Activated naive CD4-positive, alpha-beta T cell treated with anti-CD3 and anti-CD28 coated beads for 36 hours (primary cell): ENCODE results near the gene SLC5A11. TPM values are rescaled to one million over a fixed set of nuclear protein-coding genes. Genes with fewer than 3 reads are reported as not detected.
"Not testable (repeated sequence)": the region's sequence is repeated elsewhere in the genome, so short reads cannot be mapped to it uniquely, and the experiment has no call there.

ENCODE experiments used
- CTCF ChIA-PET: fragments of 350-600 bp; sonication (Branson Sonifier 250); formaldehyde crosslinking; loops from one replicate; lab custom pipeline; 2021; ENCODE audit warnings: antibody characterized with exemption; lab: Charles Lee
- DNase-seq: peaks from one replicate; pipeline ENCODE4 v3.0.0-alpha.2; 2020
- H3K27ac Mint-ChIP-seq: one replicate; pipeline ENCODE4 v1.8.0; 2021; ENCODE audit warnings: mild to moderate bottlenecking, mixed read lengths
- H3K27me3 Mint-ChIP-seq: one replicate; pipeline ENCODE4 v1.8.0; 2021; ENCODE audit warnings: low read depth, mixed read lengths
- H3K36me3 Mint-ChIP-seq: one replicate; pipeline ENCODE4 v1.8.0; 2021; ENCODE audit warnings: low read depth, mixed read lengths
- H3K4me1 Mint-ChIP-seq: one replicate; pipeline ENCODE4 v1.8.0; 2021; ENCODE audit warnings: low read depth, mixed read lengths
- H3K4me3 Mint-ChIP-seq: one replicate; pipeline ENCODE4 v1.8.0; 2021; ENCODE audit warnings: mild to moderate bottlenecking, moderate library complexity, mixed read lengths
- H3K9me3 Mint-ChIP-seq: one replicate; pipeline ENCODE4 v1.8.0; 2021; ENCODE audit warnings: mixed read lengths
- intact Hi-C: fragments of 100-400 bp; cut with micrococcal nuclease; formaldehyde crosslinking; loops from one replicate; pipeline ENCODE4 v1.15.1; 2023
- total RNA-seq, 2 experiments: library from RNA; stranded (reverse); gene quantifications; one replicate each; pipeline ENCODE4 v1.2.3, GENCODE V29; 2021

Gene SLC5A11
- total RNA-seq, 2 experiments from 2014 or later, result not detected

GRCh38 chr16:24875466-24875865 is 29.7 kb downstream of the SLC5A11 start:
- H3K9me3 Mint-ChIP-seq, result peaks cover 1% of the 10 kb centered on the region
- DNase-seq, result no peak
- no peaks in the 10 kb centered on the region for H3K4me1 Mint-ChIP-seq
- H3K27me3 Mint-ChIP-seq, result peaks cover 2% of the 10 kb centered on the region
- no peak overlapping the region for H3K4me3 Mint-ChIP-seq
- CTCF ChIA-PET, result interaction anchor here (0.5 kb wide), 1 partner anchor 130 kb away, joined by 3 read pairs; no protein-coding TSS in a partner anchor
- intact Hi-C loops, result no loop called here
- no peak overlapping the region for H3K27ac Mint-ChIP-seq
- no peaks in the 10 kb centered on the region for H3K36me3 Mint-ChIP-seq

- DNase-seq, result no peak
- peaks cover 2% of the 10 kb centered on the region for H3K27me3 Mint-ChIP-seq
- H3K9me3 Mint-ChIP-seq, result peaks cover 1% of the 10 kb centered on the region
- no peaks in the 10 kb centered on the region for H3K4me1 Mint-ChIP-seq
- CTCF ChIA-PET, result interaction anchor here (0.5 kb wide), 1 partner anchor 130 kb away, joined by 3 read pairs; no protein-coding TSS in a partner anchor
- H3K27ac Mint-ChIP-seq, result no peak overlapping the region
- no peaks in the 10 kb centered on the region for H3K36me3 Mint-ChIP-seq
- H3K4me3 Mint-ChIP-seq, result no peak overlapping the region
- intact Hi-C loops, result no loop called here
These were observed 30.5 kb downstream of the SLC5A11 start for GRCh38 chr16:24876231-24876630.

GRCh38 chr16:24879684-24880083 is 33.9 kb downstream of the SLC5A11 start:
- CTCF ChIA-PET, result no interaction called here
- Mint-ChIP-seq H3K4me3 (no peak overlapping the region), H3K36me3 (no peaks in the 10 kb centered on the region), H3K4me1 (no peaks in the 10 kb centered on the region), H3K27me3 (peaks cover 2% of the 10 kb centered on the region), H3K27ac (no peak overlapping the region), H3K9me3 (peaks cover 1% of the 10 kb centered on the region)
- no peak for DNase-seq
- intact Hi-C loops, result no loop called here

GRCh38 chr16:24883714-24884151 is 38.0 kb downstream of the SLC5A11 start:
- CTCF ChIA-PET, result no interaction called here
- no peak for DNase-seq
- H3K4me1 Mint-ChIP-seq, result no peaks in the 10 kb centered on the region
- no peaks in the 10 kb centered on the region for H3K27me3 Mint-ChIP-seq
- no peak overlapping the region for H3K27ac Mint-ChIP-seq
- H3K9me3 Mint-ChIP-seq, result peaks cover 1% of the 10 kb centered on the region
- intact Hi-C loops, result no loop called here
- no peaks in the 10 kb centered on the region for H3K36me3 Mint-ChIP-seq
- H3K4me3 Mint-ChIP-seq, result no peak overlapping the region

GRCh38 chr16:24887472-24887871 is 41.7 kb downstream of the SLC5A11 start:
- Mint-ChIP-seq H3K36me3 (no peaks in the 10 kb centered on the region), H3K4me1 (no peaks in the 10 kb centered on the region), H3K9me3 (no peaks in the 10 kb centered on the region), H3K27me3 (peaks cover 4% of the 10 kb centered on the region), H3K4me3 (no peak overlapping the region), H3K27ac (no peak overlapping the region)
- intact Hi-C loops, result no loop called here
- DNase-seq, result no peak
- CTCF ChIA-PET, result no interaction called here

GRCh38 chr16:24890746-24891145 is 45.0 kb downstream of the SLC5A11 start:
- H3K4me3 Mint-ChIP-seq, result no peak overlapping the region
- H3K27me3 Mint-ChIP-seq, result peaks cover 4% of the 10 kb centered on the region
- H3K36me3 Mint-ChIP-seq, result no peaks in the 10 kb centered on the region
- DNase-seq, result no peak
- CTCF ChIA-PET, result no interaction called here
- H3K4me1 Mint-ChIP-seq, result no peaks in the 10 kb centered on the region
- no peaks in the 10 kb centered on the region for H3K9me3 Mint-ChIP-seq
- intact Hi-C loops, result no loop called here
- H3K27ac Mint-ChIP-seq, result no peak overlapping the region

GRCh38 chr16:24896439-24896838 is 50.7 kb downstream of the SLC5A11 start:
- no peaks in the 10 kb centered on the region for H3K36me3 Mint-ChIP-seq
- intact Hi-C loops, result no loop called here
- H3K4me3 Mint-ChIP-seq, result no peak overlapping the region
- CTCF ChIA-PET, result interaction anchor here (2.1 kb wide), 1 partner anchor 10 kb away, joined by 9 read pairs; no protein-coding TSS in a partner anchor
- H3K27ac Mint-ChIP-seq, result no peak overlapping the region
- H3K9me3 Mint-ChIP-seq, result no peaks in the 10 kb centered on the region
- no peaks in the 10 kb centered on the region for H3K4me1 Mint-ChIP-seq
- no peak for DNase-seq
- peaks cover 2% of the 10 kb centered on the region for H3K27me3 Mint-ChIP-seq

- intact Hi-C loops, H3K4me1 Mint-ChIP-seq, H3K36me3 Mint-ChIP-seq, H3K4me3 Mint-ChIP-seq, H3K9me3 Mint-ChIP-seq, H3K27ac Mint-ChIP-seq, DNase-seq, H3K27me3 Mint-ChIP-seq: not testable (repeated sequence)
- CTCF ChIA-PET, result interaction anchor here (2.1 kb wide), 1 partner anchor 9 kb away, joined by 9 read pairs; no protein-coding TSS in a partner anchor
These were observed 51.8 kb downstream of the SLC5A11 start for GRCh38 chr16:24897522-24897921.

GRCh38 chr16:24900230-24900629 is 54.5 kb downstream of the SLC5A11 start:
- Mint-ChIP-seq H3K4me3 (no peak overlapping the region), H3K36me3 (no peaks in the 10 kb centered on the region), H3K4me1 (no peaks in the 10 kb centered on the region), H3K9me3 (no peaks in the 10 kb centered on the region), H3K27me3 (no peaks in the 10 kb centered on the region), H3K27ac (no peak overlapping the region)
- CTCF ChIA-PET, result no interaction called here
- DNase-seq, result no peak
- intact Hi-C loops, result loop anchor here (5.0 kb wide), 1 partner anchor 43 kb away; no protein-coding TSS in a partner anchor

- Mint-ChIP-seq H3K4me3 (no peak overlapping the region), H3K27ac (no peak overlapping the region), H3K9me3 (no peaks in the 10 kb centered on the region), H3K4me1 (peaks cover 3% of the 10 kb centered on the region), H3K27me3 (no peaks in the 10 kb centered on the region), H3K36me3 (no peaks in the 10 kb centered on the region)
- CTCF ChIA-PET, result interaction anchor here (0.6 to 1.6 kb wide), 14 partner anchors 8 to 1350 kb away, joined by 3 to 12 read pairs (median 4); no protein-coding TSS in a partner anchor
- intact Hi-C loops, result loop anchor here (5.0 kb wide), 2 partner anchors 201 to 389 kb away; no protein-coding TSS in a partner anchor
- no peak for DNase-seq
These were observed 60.5 kb downstream of the SLC5A11 start for GRCh38 chr16:24906199-24906808.

- DNase-seq, result no peak
- Mint-ChIP-seq H3K27me3 (no peaks in the 10 kb centered on the region), H3K36me3 (no peaks in the 10 kb centered on the region), H3K27ac (no peak overlapping the region), H3K4me1 (peaks cover 3% of the 10 kb centered on the region), H3K4me3 (no peak overlapping the region), H3K9me3 (no peaks in the 10 kb centered on the region)
- intact Hi-C loops, result loop anchor here (5.0 kb wide), 2 partner anchors 200 to 390 kb away; no protein-coding TSS in a partner anchor
- CTCF ChIA-PET, result interaction anchor here (0.6 to 1.6 kb wide), 9 partner anchors 9 to 472 kb away, joined by 3 to 12 read pairs (median 4); no protein-coding TSS in a partner anchor
These were observed 61.1 kb downstream of the SLC5A11 start for GRCh38 chr16:24906901-24907300.

- Mint-ChIP-seq H3K4me3 (no peak overlapping the region), H3K9me3 (no peaks in the 10 kb centered on the region), H3K27ac (no peak overlapping the region), H3K4me1 (peaks cover 3% of the 10 kb centered on the region), H3K36me3 (no peaks in the 10 kb centered on the region), H3K27me3 (no peaks in the 10 kb centered on the region)
- intact Hi-C loops, result loop anchor here (5.0 kb wide), 2 partner anchors 199 to 391 kb away; no protein-coding TSS in a partner anchor
- CTCF ChIA-PET, result interaction anchor here (0.6 kb wide), 1 partner anchor 101 kb away, joined by 3 read pairs; no protein-coding TSS in a partner anchor
- no peak for DNase-seq
These were observed 63.0 kb downstream of the SLC5A11 start for GRCh38 chr16:24908716-24909115.

- Mint-ChIP-seq H3K27ac (no peak overlapping the region), H3K36me3 (no peaks in the 10 kb centered on the region), H3K4me3 (no peak overlapping the region), H3K9me3 (no peaks in the 10 kb centered on the region), H3K27me3 (no peaks in the 10 kb centered on the region), H3K4me1 (peaks cover 3% of the 10 kb centered on the region)
- intact Hi-C loops, result loop anchor here (5.0 kb wide), 2 partner anchors 197 to 393 kb away; no protein-coding TSS in a partner anchor
- no peak for DNase-seq
- CTCF ChIA-PET, result no interaction called here
These were observed 64.1 kb downstream of the SLC5A11 start for GRCh38 chr16:24909856-24910255.
